CD4-positive, CD25-positive, alpha-beta regulatory T cell (primary cell): ENCODE measurements around the gene NTN1. TPM values are rescaled to one million over a fixed set of nuclear protein-coding genes. Genes with fewer than 3 reads are reported as not detected.

Experiments used
- ATAC-seq, 2 donors: fragments of 150-1000 bp; cut with Tn5 transposase; one replicate each; pipeline ENCODE4 v1.10.0; 2021; ENCODE audit warnings: low read depth in 2 of 2, moderate number of reproducible peaks in 2 of 2, moderate library complexity in 1 of 2
- DNase-seq, 3 donors: peaks; one replicate each; pipeline versions ENCODE4 v3.0.0 to v3.0.0-alpha.2; 2012 to 2022; ENCODE audit warnings: mixed read lengths in 1 of 3
- H3K27ac ChIP-seq: one replicate; pipeline ENCODE4 v1.7.0; 2013; ENCODE audit warnings: mild to moderate bottlenecking, low read length; ENCODE audit not compliant: insufficient read depth, poor library complexity, severe bottlenecking
- H3K27me3 ChIP-seq: one replicate; pipeline ENCODE4 v1.7.0; 2013; ENCODE audit warnings: low read length; ENCODE audit not compliant: control insufficient read depth, insufficient read depth
- H3K36me3 ChIP-seq: one replicate; pipeline ENCODE4 v1.7.0; 2013; ENCODE audit warnings: mild to moderate bottlenecking, low read length, moderate library complexity; ENCODE audit not compliant: control insufficient read depth, insufficient read depth
- H3K4me1 ChIP-seq: 2 replicates; pipeline ENCODE4 v1.7.0; 2013; ENCODE audit warnings: mild to moderate bottlenecking, low read length; ENCODE audit not compliant: insufficient read depth, control insufficient read depth, poor library complexity, severe bottlenecking
- H3K4me3 ChIP-seq: one replicate; pipeline ENCODE4 v1.7.0; 2013; ENCODE audit warnings: low read depth, mild to moderate bottlenecking, low read length, moderate library complexity
- H3K9me3 ChIP-seq, 2 experiments: 1 replicate in 1 of 2; 2 replicates in 1 of 2; pipeline ENCODE4 v1.7.0; 2013; ENCODE audit warnings: low read length in 2 of 2, mild to moderate bottlenecking in 1 of 2, moderate library complexity in 1 of 2; ENCODE audit not compliant: control insufficient read depth in 2 of 2
- H3K27ac Mint-ChIP-seq, 3 donors: one replicate each; pipeline ENCODE4 v1.8.0; 2020 to 2022; ENCODE audit warnings: mild to moderate bottlenecking in 3 of 3, mixed read lengths in 3 of 3, moderate library complexity in 2 of 3
- H3K27me3 Mint-ChIP-seq: one replicate; pipeline ENCODE4 v1.8.0; 2022; ENCODE audit warnings: mild to moderate bottlenecking, mixed read lengths
- H3K36me3 Mint-ChIP-seq: one replicate; pipeline ENCODE4 v1.8.0; 2020; ENCODE audit warnings: mixed read lengths
- H3K4me1 Mint-ChIP-seq, 4 donors: one replicate each; pipeline ENCODE4 v1.8.0; 2020 to 2022; ENCODE audit warnings: mixed read lengths in 4 of 4, mild to moderate bottlenecking in 1 of 4
- H3K4me3 Mint-ChIP-seq, 4 donors: one replicate each; pipeline ENCODE4 v1.8.0; 2020 to 2022; ENCODE audit warnings: mild to moderate bottlenecking in 4 of 4, mixed read lengths in 4 of 4, moderate library complexity in 3 of 4
- H3K9me3 Mint-ChIP-seq, 7 donors: one replicate each; pipeline ENCODE4 v1.8.0; 2020 to 2022; ENCODE audit warnings: mixed read lengths in 7 of 7, mild to moderate bottlenecking in 3 of 7, moderate library complexity in 2 of 7
- polyA plus RNA-seq, 4 donors: library from polyadenylated mRNA; unstranded; fragments of 300-500 nt; fragmentation: Illumina TruSeq; gene quantifications; one replicate each; pipeline ENCODE4 v1.2.3, GENCODE V29; 2021
- total RNA-seq: library from RNA; stranded (reverse); gene quantifications from one replicate; pipeline ENCODE4 v1.2.3, GENCODE V29; 2022

The NTN1 gene
- total and polyA plus RNA-seq, 5 donors from 2014 or later = 0.03 TPM; not detected in 4

GRCh38 chr17:9057310-9057709, 36.0 kb downstream of the NTN1 start:
- Mint-ChIP-seq H3K9me3 (no peaks in the 10 kb centered on the region), H3K4me1 (peaks cover 0 to 4% (median 0%) of the 10 kb centered on the region in 4 donors), H3K36me3 (no peaks in the 10 kb centered on the region), H3K27me3 (no peaks in the 10 kb centered on the region), H3K4me3 (no peak overlapping the region), H3K27ac (no peak overlapping the region)
- ATAC-seq (no peak), DNase-seq (no peak)
- H3K9me3 ChIP-seq = no peaks in the 10 kb centered on the region
- peaks cover 2% of the 10 kb centered on the region for H3K27me3 ChIP-seq
- H3K27ac ChIP-seq = no peak overlapping the region
- no peaks in the 10 kb centered on the region for H3K36me3 ChIP-seq
- no peak overlapping the region for H3K4me3 ChIP-seq
- no peaks in the 10 kb centered on the region for H3K4me1 ChIP-seq

GRCh38 chr17:9062399-9062902, 41.1 kb downstream of the NTN1 start:
- H3K4me1 Mint-ChIP-seq = peaks cover 0 to 3% (median 0%) of the 10 kb centered on the region in 4 donors
- ATAC-seq = no peak
- no peaks in the 10 kb centered on the region for H3K4me1 ChIP-seq
- H3K27ac ChIP-seq = no peak overlapping the region
- H3K27me3 Mint-ChIP-seq = no peaks in the 10 kb centered on the region
- no peaks in the 10 kb centered on the region for H3K9me3 ChIP-seq
- no peak overlapping the region for H3K4me3 ChIP-seq
- no peaks in the 10 kb centered on the region for H3K36me3 Mint-ChIP-seq
- no peaks in the 10 kb centered on the region for H3K9me3 Mint-ChIP-seq
- H3K4me3 Mint-ChIP-seq = no peak overlapping the region
- no peaks in the 10 kb centered on the region for H3K36me3 ChIP-seq
- H3K27me3 ChIP-seq = no peaks in the 10 kb centered on the region
- DNase-seq = no peak
- no peak overlapping the region for H3K27ac Mint-ChIP-seq

- Histone ChIP-seq H3K9me3 (no peaks in the 10 kb centered on the region), H3K4me3 (no peak overlapping the region), H3K27ac (no peak overlapping the region), H3K36me3 (no peaks in the 10 kb centered on the region), H3K4me1 (no peaks in the 10 kb centered on the region), H3K27me3 (no peaks in the 10 kb centered on the region)
- no peak for DNase-seq
- peaks cover 0 to 3% (median 0%) of the 10 kb centered on the region in 4 donors for H3K4me1 Mint-ChIP-seq
- H3K27me3 Mint-ChIP-seq = no peaks in the 10 kb centered on the region
- H3K4me3 Mint-ChIP-seq = no peak overlapping the region
- ATAC-seq = no peak
- H3K36me3 Mint-ChIP-seq = no peaks in the 10 kb centered on the region
- no peak overlapping the region for H3K27ac Mint-ChIP-seq
- no peaks in the 10 kb centered on the region for H3K9me3 Mint-ChIP-seq
Observed at GRCh38 chr17:9064311-9064834, 43.1 kb downstream of the NTN1 start.

- Mint-ChIP-seq H3K4me3 (no peak overlapping the region), H3K4me1 (no peaks in the 10 kb centered on the region), H3K27me3 (no peaks in the 10 kb centered on the region), H3K9me3 (peaks cover 0 to 2% (median 0%) of the 10 kb centered on the region in 7 donors), H3K36me3 (no peaks in the 10 kb centered on the region), H3K27ac (no peak overlapping the region)
- no peak for DNase-seq
- ATAC-seq = no peak
- Histone ChIP-seq H3K9me3 (no peaks in the 10 kb centered on the region), H3K27me3 (no peaks in the 10 kb centered on the region), H3K27ac (no peak overlapping the region), H3K4me3 (no peak overlapping the region), H3K36me3 (no peaks in the 10 kb centered on the region), H3K4me1 (no peaks in the 10 kb centered on the region)
Observed at GRCh38 chr17:9071016-9071415, 49.7 kb downstream of the NTN1 start.

- no peaks in the 10 kb centered on the region for H3K9me3 ChIP-seq
- DNase-seq = no peak
- no peaks in the 10 kb centered on the region for H3K27me3 Mint-ChIP-seq
- no peaks in the 10 kb centered on the region for H3K27me3 ChIP-seq
- H3K27ac ChIP-seq = no peak overlapping the region
- ATAC-seq = no peak
- H3K4me3 ChIP-seq = no peak overlapping the region
- no peak overlapping the region for H3K4me3 Mint-ChIP-seq
- no peak overlapping the region for H3K27ac Mint-ChIP-seq
- H3K4me1 ChIP-seq = no peaks in the 10 kb centered on the region
- peaks cover 0 to 2% (median 0%) of the 10 kb centered on the region in 7 donors for H3K9me3 Mint-ChIP-seq
- H3K36me3 Mint-ChIP-seq = no peaks in the 10 kb centered on the region
- H3K36me3 ChIP-seq = no peaks in the 10 kb centered on the region
- H3K4me1 Mint-ChIP-seq = peaks cover 0 to under 1% (median 0%) of the 10 kb centered on the region in 4 donors
Observed at GRCh38 chr17:9071811-9072498, 50.6 kb downstream of the NTN1 start.

- Mint-ChIP-seq H3K27me3 (no peaks in the 10 kb centered on the region), H3K4me1 (peaks cover 0 to 3% (median 0%) of the 10 kb centered on the region in 4 donors), H3K9me3 (peaks cover 0 to 3% (median 0%) of the 10 kb centered on the region in 7 donors), H3K4me3 (no peak overlapping the region), H3K36me3 (no peaks in the 10 kb centered on the region), H3K27ac (no peak overlapping the region)
- Histone ChIP-seq H3K27me3 (no peaks in the 10 kb centered on the region), H3K4me1 (no peaks in the 10 kb centered on the region), H3K27ac (no peak overlapping the region), H3K36me3 (no peaks in the 10 kb centered on the region), H3K9me3 (no peaks in the 10 kb centered on the region), H3K4me3 (no peak overlapping the region)
- DNase-seq = no peak
- no peak for ATAC-seq
Observed at GRCh38 chr17:9072696-9073339, 51.5 kb downstream of the NTN1 start.

- Mint-ChIP-seq H3K9me3 (peaks cover 0 to 5% (median 0%) of the 10 kb centered on the region in 7 donors), H3K27ac (no peak overlapping the region), H3K27me3 (no peaks in the 10 kb centered on the region), H3K4me1 (peaks cover 0 to 9% (median 0%) of the 10 kb centered on the region in 4 donors), H3K4me3 (no peak overlapping the region), H3K36me3 (no peaks in the 10 kb centered on the region)
- Histone ChIP-seq H3K4me1 (peaks cover 3% of the 10 kb centered on the region), H3K27me3 (no peaks in the 10 kb centered on the region), H3K9me3 (peaks cover 0 to 4% of the 10 kb centered on the region in 2 experiments), H3K4me3 (no peak overlapping the region), H3K36me3 (no peaks in the 10 kb centered on the region), H3K27ac (no peak overlapping the region)
- DNase-seq = no peak
- no peak for ATAC-seq
Observed at GRCh38 chr17:9074131-9074530, 52.8 kb downstream of the NTN1 start.
